Esophagus muscularis mucosa (tissue), 4 donors: ENCODE results near the gene BFSP1. TPM values are rescaled to one million over a fixed set of nuclear protein-coding genes. Genes with fewer than 3 reads are reported as not detected.

Source experiments
- DNase-seq: peaks from one replicate; pipeline ENCODE4 v3.0.0-alpha.2; 2017; ENCODE audit errors: extremely low spot score
- H3K27ac ChIP-seq, 4 donors: fragments of 200-600 bp; sonication (generic); replicated peaks in 1 of 4; 1 replicate in 3 of 4; 2 replicates in 1 of 4; pipeline ENCODE4 v1.5.1; 2016 to 2019; ENCODE audit warnings: mild to moderate bottlenecking in 1 of 4
- H3K27me3 ChIP-seq, 4 donors: fragments of 200-600 bp; sonication (generic); one replicate each; pipeline versions ENCODE4 v1.5.1 to v1.6.0; 2016 to 2019
- H3K36me3 ChIP-seq, 4 donors: fragments of 200-600 bp; sonication (generic); one replicate each; pipeline ENCODE4 v1.5.1; 2016 to 2019
- H3K4me1 ChIP-seq, 4 donors: fragments of 200-600 bp; sonication (generic); one replicate each; pipeline ENCODE4 v1.5.1; 2016 to 2019
- H3K4me3 ChIP-seq, 4 donors: fragments of 200-600 bp; sonication (generic); 1 replicate in 2 of 4; 2 replicates in 2 of 4; pipeline ENCODE4 v1.5.1; 2016 to 2019; ENCODE audit warnings: mild to moderate bottlenecking in 4 of 4, moderate library complexity in 1 of 4
- H3K9me3 ChIP-seq, 4 donors: fragments of 200-600 bp; sonication (generic); 1 replicate in 3 of 4; 2 replicates in 1 of 4; pipeline ENCODE4 v1.5.1; 2016 to 2019
- CTCF ChIP-seq, 3 experiments: fragments of 200-600 bp in 2 of 3; fragments of 450-650 bp in 1 of 3; sonication (generic) in 2 of 3; IDR thresholded peaks; one replicate each; pipeline ENCODE4 v1.5.1; 2017 to 2019; ENCODE audit warnings: antibody characterized with exemption in 3 of 3, mild to moderate bottlenecking in 2 of 3, moderate library complexity in 1 of 3
- EP300 ChIP-seq: sonication (generic); formaldehyde crosslinking; IDR thresholded peaks from one replicate; pipeline ENCODE4 v1.6.1; 2017; ENCODE audit warnings: antibody characterized with exemption
- POLR2A ChIP-seq: fragments of 450-650 bp; IDR thresholded peaks from one replicate; pipeline ENCODE4 v1.6.1; 2017; ENCODE audit warnings: antibody characterized with exemption, moderate library complexity, mild to moderate bottlenecking, low read depth
- POLR2AphosphoS5 ChIP-seq, 2 donors: sonication (generic); formaldehyde crosslinking; IDR thresholded peaks; one replicate each; pipeline ENCODE4 v1.6.1; 2017; ENCODE audit warnings: antibody characterized with exemption in 2 of 2
- WGBS: methylation state at CpG from one replicate; pipeline ENCODE4 v1.1.5; 2018; 5-methylcytosine and 5-hydroxymethylcytosine counted together
- intact Hi-C: fragments of 100-400 bp; cut with DNase I; formaldehyde crosslinking; loops from one replicate; pipeline ENCODE4 v1.15.1; 2023
- total RNA-seq, 4 donors: library from RNA; depleted of rRNA; stranded (reverse); fragments of >200 nt; gene quantifications; one replicate each; pipeline versions ENCODE4 v1.1.0 to v1.2.1, GENCODE V29; 2016

Gene BFSP1
- total RNA-seq, 4 donors from 2014 or later = 2.7 to 7.3 (median 6.4) TPM

GRCh38 chr20:17498641-17499040, 32.5 kb downstream of the BFSP1 start:
- H3K27me3 ChIP-seq = no peaks in the 10 kb centered on the region
- H3K4me3 ChIP-seq = no peak overlapping the region
- no peaks in the 10 kb centered on the region for H3K36me3 ChIP-seq
- WGBS = 89% methylated on average over 13 of the region's 13 CpGs
- H3K4me1 ChIP-seq = peaks cover 6 to 11% (median 10%) of the 10 kb centered on the region in 4 donors
- no peaks in the 10 kb centered on the region for H3K9me3 ChIP-seq
- DNase-seq = no peak
- intact Hi-C loops = no loop called here
- no peak for TF ChIP-seq EP300
- no peak for TF ChIP-seq POLR2AphosphoS5 (IDR thresholded peaks at IDR 0.05)
- no peak for TF ChIP-seq POLR2A
- TF ChIP-seq CTCF (IDR thresholded peaks at IDR 0.05) = no peak
- H3K27ac ChIP-seq = no peak overlapping the region

GRCh38 chr20:17497821-17498580, 33.2 kb downstream of the BFSP1 start:
- H3K27ac ChIP-seq = no peak overlapping the region
- H3K4me3 ChIP-seq = peak overlapping the region in 1 of 4 donors; percentile 15
- TF ChIP-seq EP300 (no peak), POLR2A (no peak), CTCF (IDR thresholded peaks at IDR 0.05) (no peak), POLR2AphosphoS5 (IDR thresholded peaks at IDR 0.05) (no peak)
- peaks cover 6 to 11% (median 10%) of the 10 kb centered on the region in 4 donors for H3K4me1 ChIP-seq
- intact Hi-C loops = no loop called here
- H3K9me3 ChIP-seq = no peaks in the 10 kb centered on the region
- H3K36me3 ChIP-seq = no peaks in the 10 kb centered on the region
- DNase-seq = no peak
- H3K27me3 ChIP-seq = no peaks in the 10 kb centered on the region
- 30% methylated on average over 11 of the region's 11 CpGs for WGBS

- Histone ChIP-seq H3K4me3 (no peak overlapping the region), H3K36me3 (no peaks in the 10 kb centered on the region), H3K27me3 (no peaks in the 10 kb centered on the region), H3K27ac (no peak overlapping the region), H3K9me3 (no peaks in the 10 kb centered on the region), H3K4me1 (peaks cover 6 to 11% (median 10%) of the 10 kb centered on the region in 4 donors)
- DNase-seq = no peak
- no peak for TF ChIP-seq POLR2AphosphoS5 (IDR thresholded peaks at IDR 0.05)
- no peak for TF ChIP-seq EP300
- no peak for TF ChIP-seq CTCF (IDR thresholded peaks at IDR 0.05)
- TF ChIP-seq POLR2A = no peak
- 90% methylated on average over 8 of the region's 9 CpGs for WGBS
- intact Hi-C loops = no loop called here
Observed at GRCh38 chr20:17495826-17496225, 35.4 kb downstream of the BFSP1 start.

- Histone ChIP-seq H3K27ac (no peak overlapping the region), H3K4me3 (no peak overlapping the region), H3K9me3 (no peaks in the 10 kb centered on the region), H3K4me1 (peaks cover 6 to 11% (median 10%) of the 10 kb centered on the region in 4 donors), H3K36me3 (no peaks in the 10 kb centered on the region), H3K27me3 (no peaks in the 10 kb centered on the region)
- TF ChIP-seq POLR2AphosphoS5 (IDR thresholded peaks at IDR 0.05) (no peak), POLR2A (no peak), EP300 (no peak), CTCF (IDR thresholded peaks at IDR 0.05) (no peak)
- intact Hi-C loops = no loop called here
- no peak for DNase-seq
- 98% methylated on average over 7 of the region's 7 CpGs for WGBS
Observed at GRCh38 chr20:17494201-17494600, 37.0 kb downstream of the BFSP1 start.

GRCh38 chr20:17493173-17493572, 38.0 kb downstream of the BFSP1 start:
- Histone ChIP-seq H3K36me3 (no peaks in the 10 kb centered on the region), H3K9me3 (no peaks in the 10 kb centered on the region), H3K4me1 (peaks cover 6 to 8% (median 7%) of the 10 kb centered on the region in 4 donors), H3K27me3 (no peaks in the 10 kb centered on the region), H3K27ac (no peak overlapping the region), H3K4me3 (no peak overlapping the region)
- no peak for TF ChIP-seq EP300
- no peak for TF ChIP-seq POLR2AphosphoS5 (IDR thresholded peaks at IDR 0.05)
- TF ChIP-seq POLR2A = no peak
- no peak for TF ChIP-seq CTCF (IDR thresholded peaks at IDR 0.05)
- DNase-seq = no peak
- WGBS = 80% methylated on average over 2 of the region's 2 CpGs
- intact Hi-C loops = no loop called here
